ENCODE measurements around the gene CHRNA1. TPM values are rescaled to one million over a fixed set of nuclear protein-coding genes. Genes with fewer than 3 reads are reported as not detected.

Gene CHRNA1
- total RNA-seq, 1 experiment from 2014 or later, result 1.8 TPM

DNA sequence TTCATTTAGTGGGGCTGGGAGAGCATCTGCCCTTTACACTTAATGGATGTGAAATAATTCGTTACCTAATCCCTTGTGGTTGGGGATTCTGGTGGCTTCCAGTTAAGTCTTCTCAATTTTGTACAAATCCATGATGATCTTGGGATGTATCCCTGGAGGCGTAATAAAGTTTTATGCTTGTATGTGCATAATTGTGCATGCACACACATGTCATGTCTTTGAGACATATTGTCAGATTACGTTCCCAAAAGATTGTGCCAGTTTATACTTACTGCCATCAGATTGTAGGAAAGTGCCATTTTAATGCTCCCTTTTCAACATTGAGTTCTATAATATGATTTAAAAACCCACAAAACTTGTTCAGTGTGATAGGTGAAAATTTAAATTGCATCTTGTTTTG is 60.8 kb downstream of the CHRNA1 start:
- Histone ChIP-seq H3F3A (ENCODE audit: low read length, unreplicated experiment) (no peaks in the 10 kb centered on the region), H3K4me3 (ENCODE audit: low read length) (no peak overlapping the region), H3K79me2 (ENCODE audit: low read length) (no peaks in the 10 kb centered on the region), H3K4me1 (ENCODE audit: insufficient read depth, low read length) (no peaks in the 10 kb centered on the region), H3K9ac (ENCODE audit: low read length) (no peak overlapping the region), H3K9me3 (ENCODE audit: low read length) (no peaks in the 10 kb centered on the region), H3K9me2 (replicated peaks; ENCODE audit: low read length) (no peaks in the 10 kb centered on the region), H3K27me3 (ENCODE audit: low read length) (peaks cover 50% of the 10 kb centered on the region), H3K27ac (ENCODE audit: low read length) (no peak overlapping the region), H2AFZ (ENCODE audit: low read length) (no peak overlapping the region), H4K20me1 (ENCODE audit: low read length) (no peaks in the 10 kb centered on the region), H3K4me2 (ENCODE audit: low read length) (no peak overlapping the region), H3K36me3 (ENCODE audit: low read depth, low read length) (no peaks in the 10 kb centered on the region)
- DNase-seq (no peak), ATAC-seq (no peak)
- TF ChIP-seq EZH2 (IDR thresholded peaks at IDR 0.05; ENCODE audit: low read length, unreplicated experiment) (no peak), EZH2phosphoT487 (IDR thresholded peaks at IDR 0.05; ENCODE audit: borderline replicate concordance, low read length) (no peak)
- TF ChIP-seq, protein P1, sequence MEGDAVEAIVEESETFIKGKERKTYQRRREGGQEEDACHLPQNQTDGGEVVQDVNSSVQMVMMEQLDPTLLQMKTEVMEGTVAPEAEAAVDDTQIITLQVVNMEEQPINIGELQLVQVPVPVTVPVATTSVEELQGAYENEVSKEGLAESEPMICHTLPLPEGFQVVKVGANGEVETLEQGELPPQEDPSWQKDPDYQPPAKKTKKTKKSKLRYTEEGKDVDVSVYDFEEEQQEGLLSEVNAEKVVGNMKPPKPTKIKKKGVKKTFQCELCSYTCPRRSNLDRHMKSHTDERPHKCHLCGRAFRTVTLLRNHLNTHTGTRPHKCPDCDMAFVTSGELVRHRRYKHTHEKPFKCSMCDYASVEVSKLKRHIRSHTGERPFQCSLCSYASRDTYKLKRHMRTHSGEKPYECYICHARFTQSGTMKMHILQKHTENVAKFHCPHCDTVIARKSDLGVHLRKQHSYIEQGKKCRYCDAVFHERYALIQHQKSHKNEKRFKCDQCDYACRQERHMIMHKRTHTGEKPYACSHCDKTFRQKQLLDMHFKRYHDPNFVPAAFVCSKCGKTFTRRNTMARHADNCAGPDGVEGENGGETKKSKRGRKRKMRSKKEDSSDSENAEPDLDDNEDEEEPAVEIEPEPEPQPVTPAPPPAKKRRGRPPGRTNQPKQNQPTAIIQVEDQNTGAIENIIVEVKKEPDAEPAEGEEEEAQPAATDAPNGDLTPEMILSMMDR (conservative IDR thresholded peaks at IDR 0.05; ENCODE audit: low read depth, low read length), result no peak
- ChIA-PET CTCF (interaction anchor here (0.6 kb wide), 2 partner anchors 45 to 61 kb away, joined by 3 read pairs; partner anchors contain the start of gene CHRNA1), POLR2A (ENCODE audit: unreplicated experiment) (no interaction called here)
- intact Hi-C loops (cut with micrococcal nuclease), result no loop called here
- BruUV-seq (replicated peaks), result no TSS peak

DNA sequence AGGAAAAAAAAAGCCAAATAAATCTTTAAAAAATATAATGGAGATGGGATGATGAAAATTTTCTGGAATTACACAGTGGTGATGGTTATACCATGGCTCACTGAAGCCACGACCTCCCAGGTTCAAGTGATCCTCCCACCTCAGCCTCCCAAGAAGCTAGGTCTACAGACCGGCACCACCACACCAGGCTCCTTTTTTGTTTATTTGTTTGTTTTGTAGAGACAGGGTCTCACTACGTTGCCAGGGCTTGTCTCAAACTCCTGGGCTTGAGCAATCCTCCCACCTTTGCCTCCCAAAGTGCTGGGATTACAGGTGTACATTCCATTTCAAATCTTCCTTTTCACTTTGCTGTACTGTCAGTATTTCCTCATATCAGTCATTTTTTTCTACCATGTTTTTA is 61.7 kb downstream of the CHRNA1 start:
- no peak for DNase-seq
- no peak overlapping the region for H2AFZ ChIP-seq (ENCODE audit: low read length)
- H3K27me3 ChIP-seq (ENCODE audit: low read length), result peaks cover 43% of the 10 kb centered on the region
- POLR2A ChIA-PET (ENCODE audit: unreplicated experiment), result no interaction called here
- no peaks in the 10 kb centered on the region for H3K4me1 ChIP-seq (ENCODE audit: insufficient read depth, low read length)
- no TSS peak for BruUV-seq (replicated peaks)
- CTCF ChIA-PET, result no interaction called here
- no peak for ATAC-seq
- H3F3A ChIP-seq (ENCODE audit: low read length, unreplicated experiment), result no peaks in the 10 kb centered on the region
- no peaks in the 10 kb centered on the region for H3K9me3 ChIP-seq (ENCODE audit: low read length)
- H3K36me3 ChIP-seq (ENCODE audit: low read depth, low read length), result no peaks in the 10 kb centered on the region
- H3K27ac ChIP-seq (ENCODE audit: low read length), result no peak overlapping the region
- H3K4me3 ChIP-seq (ENCODE audit: low read length), result no peak overlapping the region
- no peaks in the 10 kb centered on the region for H3K79me2 ChIP-seq (ENCODE audit: low read length)
- H3K9ac ChIP-seq (ENCODE audit: low read length), result no peak overlapping the region
- H4K20me1 ChIP-seq (ENCODE audit: low read length), result no peaks in the 10 kb centered on the region
- no peak overlapping the region for H3K4me2 ChIP-seq (ENCODE audit: low read length)
- TF ChIP-seq EZH2phosphoT487 (IDR thresholded peaks at IDR 0.05; ENCODE audit: borderline replicate concordance, low read length) (no peak), EZH2 (IDR thresholded peaks at IDR 0.05; ENCODE audit: low read length, unreplicated experiment) (no peak)
- TF ChIP-seq, protein P1 (conservative IDR thresholded peaks at IDR 0.05; ENCODE audit: low read depth, low read length), result no peak
- H3K9me2 ChIP-seq (replicated peaks; ENCODE audit: low read length), result no peaks in the 10 kb centered on the region
- intact Hi-C loops (cut with micrococcal nuclease), result no loop called here

DNA sequence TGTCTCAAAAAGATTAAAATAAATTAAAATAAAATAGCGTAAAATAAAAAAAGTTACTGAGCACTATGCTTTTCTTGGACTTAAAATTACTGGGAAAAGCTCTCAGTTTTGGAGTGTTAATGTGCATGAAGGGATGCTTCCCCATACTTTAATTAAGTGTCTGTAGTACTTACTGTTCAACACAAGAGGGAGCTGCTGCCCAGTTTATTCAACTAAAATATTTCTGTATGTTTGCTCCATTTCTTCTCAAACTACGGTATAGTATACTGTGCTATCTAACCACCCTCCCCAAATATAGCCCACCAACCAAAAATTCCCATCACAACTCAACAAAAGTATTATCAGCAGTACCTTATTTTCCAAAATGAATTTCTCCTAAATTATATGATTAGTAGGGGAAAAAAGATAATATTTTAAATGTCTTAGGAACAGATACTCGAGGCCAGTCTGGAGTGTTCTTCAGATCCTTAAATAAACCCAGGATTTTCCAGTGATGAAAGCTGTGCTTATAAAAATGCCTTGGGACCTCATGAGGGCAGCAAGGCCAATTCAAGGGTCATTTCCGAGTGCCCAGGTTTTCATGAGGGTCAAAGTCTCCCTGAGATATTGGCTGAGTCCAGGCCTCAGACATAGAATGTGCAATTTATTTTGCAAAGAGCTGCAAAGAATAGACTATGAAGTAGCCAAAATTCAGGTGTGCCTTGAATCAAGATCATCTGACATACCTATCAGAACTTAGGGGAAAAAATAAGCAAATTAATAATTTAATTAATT is 64.1 kb downstream of the CHRNA1 start:
- no peak for TF ChIP-seq EZH2 (IDR thresholded peaks at IDR 0.05; ENCODE audit: low read length, unreplicated experiment)
- TF ChIP-seq, protein P1 (conservative IDR thresholded peaks at IDR 0.05; ENCODE audit: low read depth, low read length), result peak; percentile 70
- Histone ChIP-seq H3K9ac (ENCODE audit: low read length) (no peak overlapping the region), H3K79me2 (ENCODE audit: low read length) (no peaks in the 10 kb centered on the region), H3K9me2 (replicated peaks; ENCODE audit: low read length) (no peaks in the 10 kb centered on the region), H3K36me3 (ENCODE audit: low read depth, low read length) (no peaks in the 10 kb centered on the region), H3K9me3 (ENCODE audit: low read length) (no peaks in the 10 kb centered on the region), H3K27me3 (ENCODE audit: low read length) (peaks cover 19% of the 10 kb centered on the region), H3K4me2 (ENCODE audit: low read length) (no peak overlapping the region), H3K27ac (ENCODE audit: low read length) (no peak overlapping the region), H3K4me3 (ENCODE audit: low read length) (no peak overlapping the region), H4K20me1 (ENCODE audit: low read length) (no peaks in the 10 kb centered on the region), H2AFZ (ENCODE audit: low read length) (no peak overlapping the region), H3K4me1 (ENCODE audit: insufficient read depth, low read length) (no peaks in the 10 kb centered on the region), H3F3A (ENCODE audit: low read length, unreplicated experiment) (no peaks in the 10 kb centered on the region)
- ChIA-PET CTCF (interaction anchor here (0.9 kb wide), 2 partner anchors 49 to 71 kb away, joined by 3 to 6 read pairs; no protein-coding TSS in a partner anchor), POLR2A (ENCODE audit: unreplicated experiment) (interaction anchor here (0.6 kb wide), 1 partner anchor 115 kb away, joined by 5 read pairs; no protein-coding TSS in a partner anchor)
- DNase-seq (peak; percentile 56), ATAC-seq (peak; percentile 54; the same call in 1 of the 2 replicates)
- BruUV-seq (replicated peaks), result no TSS peak
- intact Hi-C loops (cut with micrococcal nuclease), result loop anchor here (1.0 kb wide), 2 partner anchors 49 to 285 kb away; no protein-coding TSS in a partner anchor

All from PC-3 (cell line).